Measurements from ENCODE around the gene TSEN54. TPM values are rescaled to one million over a fixed set of nuclear protein-coding genes. Genes with fewer than 3 reads are reported as not detected.

TSEN54 gene
- total RNA-seq, 1 donor from 2014 or later = 14.1 TPM

DNA sequence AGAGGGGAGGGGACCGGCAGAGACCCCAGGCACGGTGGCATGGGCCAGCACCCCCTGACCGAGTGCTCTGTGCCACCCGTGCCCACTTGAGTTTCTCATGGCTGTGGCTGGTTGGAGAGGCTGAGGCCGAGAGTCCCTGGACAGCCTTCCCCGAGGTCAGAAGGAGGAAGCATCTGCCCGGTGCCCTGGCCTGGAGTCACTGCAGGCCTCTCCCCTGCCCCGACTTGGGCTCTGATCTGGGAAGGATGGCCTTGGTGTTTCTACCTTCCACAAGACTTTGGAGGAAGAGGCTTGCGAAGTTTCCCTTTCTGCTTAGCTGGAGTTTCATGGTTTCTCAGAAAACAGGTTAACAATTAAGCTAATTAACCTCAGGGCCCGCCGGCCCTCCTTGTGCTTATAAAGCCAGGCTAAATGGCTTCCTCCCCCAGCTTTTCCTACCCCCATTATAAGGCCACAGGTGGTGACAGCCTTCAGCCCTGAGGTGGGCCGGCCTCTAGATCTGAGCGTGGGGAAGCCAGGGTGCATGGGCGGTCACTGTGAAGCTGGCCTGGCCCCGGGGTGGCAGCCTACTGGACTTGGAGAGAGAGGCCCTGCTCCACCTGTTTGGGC lies 26.5 kb downstream of the TSEN54 start:
- no peak for DNase-seq (ENCODE audit: low read depth, low spot score)

GRCh38 chr17:75544250-75544649 lies 27.9 kb downstream of the TSEN54 start:
- no peak for DNase-seq (ENCODE audit: low read depth, low spot score)

GRCh38 chr17:75546181-75546580 lies 29.9 kb downstream of the TSEN54 start:
- DNase-seq (ENCODE audit: low read depth, low spot score) = no peak

DNA sequence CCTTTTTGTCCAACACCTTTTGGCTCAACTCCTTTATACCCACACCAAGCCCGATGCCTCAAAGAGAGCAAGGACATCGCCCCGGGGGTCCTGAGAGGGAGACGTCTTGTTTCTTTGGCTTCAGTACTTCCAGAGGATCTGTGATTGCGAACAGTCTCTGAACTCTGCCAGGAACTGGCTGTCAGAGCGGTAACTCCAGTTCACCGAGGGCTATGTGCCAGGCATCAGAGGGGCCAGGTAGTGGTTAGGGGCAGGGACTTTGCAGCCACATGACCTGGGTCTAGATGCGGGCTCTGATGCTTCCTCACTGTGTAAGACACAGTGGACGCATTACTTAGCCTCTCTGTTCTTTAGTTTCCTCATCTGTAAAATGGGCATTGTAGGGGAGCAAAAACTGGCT lies 30.8 kb downstream of the TSEN54 start:
- no peak for DNase-seq (ENCODE audit: low read depth, low spot score)

DNA sequence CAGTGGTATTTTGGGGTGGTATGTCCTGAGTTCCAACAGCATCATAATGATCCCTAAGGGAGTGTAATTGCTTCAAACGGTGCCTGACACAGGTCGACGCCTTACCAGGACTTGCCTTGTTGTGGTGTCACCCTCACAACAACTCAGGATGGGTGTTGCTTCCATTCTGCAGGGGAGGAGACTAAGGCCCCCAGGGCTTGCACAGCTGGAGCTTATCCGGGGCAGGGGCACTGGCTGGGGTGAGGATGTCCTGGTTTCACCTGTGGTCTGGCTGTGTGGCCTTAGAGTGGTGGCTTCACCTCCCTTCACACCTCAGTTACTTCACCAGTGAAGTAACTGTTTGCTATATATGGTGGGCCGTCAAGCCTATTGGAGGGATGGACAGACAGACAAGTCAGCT lies 32.5 kb downstream of the TSEN54 start:
- DNase-seq (ENCODE audit: low read depth, low spot score) = no peak

- DNase-seq (ENCODE audit: low read depth, low spot score) = no peak
These were observed 33.2 kb downstream of the TSEN54 start for GRCh38 chr17:75549246-75550138.

GRCh38 chr17:75550139-75550465 lies 33.8 kb downstream of the TSEN54 start:
- no peak for DNase-seq (ENCODE audit: low read depth, low spot score)

- no peak for DNase-seq (ENCODE audit: low read depth, low spot score)
These were observed 34.9 kb downstream of the TSEN54 start for GRCh38 chr17:75551266-75551665.

DNA sequence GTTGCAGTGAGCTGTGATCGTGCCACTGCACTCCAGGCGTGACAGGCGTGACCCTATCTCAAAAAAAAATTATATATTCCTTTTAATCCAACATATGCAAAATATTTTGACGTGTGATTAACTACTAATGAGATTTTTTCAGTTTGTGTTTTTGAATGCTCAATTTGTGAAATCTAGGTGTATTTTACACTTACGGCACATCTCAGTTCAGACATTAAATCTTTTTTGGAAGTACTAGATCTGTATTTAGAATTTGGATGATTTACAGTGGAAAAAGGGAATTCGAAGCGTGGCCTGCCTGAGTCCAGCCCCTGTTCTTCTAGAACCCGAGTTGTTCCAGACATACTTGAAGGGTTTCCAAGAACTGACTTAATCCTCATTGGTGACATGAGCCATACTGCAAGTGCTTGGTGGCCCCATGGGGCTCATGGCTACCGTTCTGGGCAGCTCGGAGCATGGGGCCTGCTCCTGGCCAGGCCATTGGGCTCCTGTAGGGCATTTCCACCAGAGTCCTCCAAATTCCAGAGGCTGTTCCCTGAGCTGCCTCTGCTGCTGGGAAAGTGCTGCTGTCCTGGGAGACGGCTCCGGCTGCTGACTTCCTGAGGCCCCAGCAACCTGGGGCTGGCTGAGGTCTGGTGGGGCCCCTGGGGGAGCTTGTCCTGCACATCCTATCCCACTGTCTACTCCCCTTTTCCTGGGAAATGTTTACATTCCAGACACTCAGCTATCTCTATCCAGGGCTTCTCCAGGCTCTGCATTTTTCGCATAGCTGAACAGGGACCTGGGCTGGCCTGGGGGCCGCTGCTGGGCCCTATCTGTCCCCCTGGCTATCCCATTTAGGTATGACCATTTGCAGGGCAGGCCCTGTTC lies 36.3 kb downstream of the TSEN54 start:
- no peak for DNase-seq (ENCODE audit: low read depth, low spot score)

DNA sequence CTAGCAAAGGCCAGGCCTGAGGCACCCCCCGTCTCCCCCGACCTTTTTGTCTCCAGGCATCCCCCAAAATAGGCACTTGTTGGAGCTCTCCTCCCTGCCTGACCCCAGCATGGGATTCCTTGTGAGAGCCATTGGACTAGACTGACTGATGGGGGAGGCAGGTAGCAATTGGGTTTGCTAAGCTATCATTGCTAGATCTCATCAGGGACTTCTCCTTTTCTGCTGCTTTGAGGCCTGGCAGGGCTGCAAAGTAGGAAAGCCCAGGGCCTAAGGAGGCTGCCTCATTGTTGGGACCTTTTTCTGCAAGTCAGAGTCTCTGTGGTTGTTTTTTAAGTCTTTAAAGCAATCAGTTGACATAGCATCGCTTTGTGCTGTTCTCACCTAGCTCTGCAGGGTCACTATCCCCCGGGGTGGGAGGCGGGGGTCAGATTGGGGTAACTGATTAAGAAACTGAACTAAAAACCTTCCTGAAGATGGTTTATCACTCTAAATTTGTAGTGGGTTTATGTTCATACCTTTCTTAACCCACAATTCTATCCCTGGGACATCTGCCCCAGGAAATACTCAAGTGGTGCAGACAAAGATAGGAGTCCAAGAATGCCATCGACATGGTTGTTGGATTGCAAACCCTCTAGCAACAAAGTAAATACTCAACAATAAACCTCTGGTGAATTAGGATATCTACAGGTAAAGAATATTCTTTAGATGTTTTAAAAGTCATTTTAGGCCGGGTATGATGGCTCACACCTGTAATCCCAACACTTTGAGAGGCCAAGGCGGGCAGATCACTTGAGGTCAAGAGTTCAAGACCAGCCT lies 37.2 kb downstream of the TSEN54 start:
- DNase-seq (ENCODE audit: low read depth, low spot score) = no peak

DNA sequence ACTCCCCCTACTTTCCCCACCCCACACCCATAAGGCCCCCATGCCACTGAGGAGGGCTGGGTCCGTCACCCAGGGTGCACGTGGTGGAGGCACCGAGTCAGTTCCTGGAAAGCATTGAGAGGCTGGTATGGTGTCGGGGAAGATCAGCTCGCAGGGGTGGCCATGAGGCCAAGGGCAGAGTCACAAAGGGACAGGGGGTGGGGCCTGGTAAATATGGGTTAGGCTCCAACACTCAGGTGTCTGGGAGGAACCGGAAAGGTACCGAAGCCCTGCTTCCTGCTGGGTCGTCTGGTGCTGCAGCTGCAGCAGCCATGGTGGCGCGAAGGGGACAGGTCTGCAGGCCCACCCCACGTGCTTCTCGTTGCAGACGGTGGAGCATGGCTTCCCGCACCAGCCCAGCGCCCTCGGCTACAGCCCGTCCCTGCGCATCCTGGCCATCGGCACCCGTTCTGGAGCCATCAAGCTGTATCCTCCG lies 39.4 kb downstream of the TSEN54 start:
- no peak for DNase-seq (ENCODE audit: low read depth, low spot score)

DNA sequence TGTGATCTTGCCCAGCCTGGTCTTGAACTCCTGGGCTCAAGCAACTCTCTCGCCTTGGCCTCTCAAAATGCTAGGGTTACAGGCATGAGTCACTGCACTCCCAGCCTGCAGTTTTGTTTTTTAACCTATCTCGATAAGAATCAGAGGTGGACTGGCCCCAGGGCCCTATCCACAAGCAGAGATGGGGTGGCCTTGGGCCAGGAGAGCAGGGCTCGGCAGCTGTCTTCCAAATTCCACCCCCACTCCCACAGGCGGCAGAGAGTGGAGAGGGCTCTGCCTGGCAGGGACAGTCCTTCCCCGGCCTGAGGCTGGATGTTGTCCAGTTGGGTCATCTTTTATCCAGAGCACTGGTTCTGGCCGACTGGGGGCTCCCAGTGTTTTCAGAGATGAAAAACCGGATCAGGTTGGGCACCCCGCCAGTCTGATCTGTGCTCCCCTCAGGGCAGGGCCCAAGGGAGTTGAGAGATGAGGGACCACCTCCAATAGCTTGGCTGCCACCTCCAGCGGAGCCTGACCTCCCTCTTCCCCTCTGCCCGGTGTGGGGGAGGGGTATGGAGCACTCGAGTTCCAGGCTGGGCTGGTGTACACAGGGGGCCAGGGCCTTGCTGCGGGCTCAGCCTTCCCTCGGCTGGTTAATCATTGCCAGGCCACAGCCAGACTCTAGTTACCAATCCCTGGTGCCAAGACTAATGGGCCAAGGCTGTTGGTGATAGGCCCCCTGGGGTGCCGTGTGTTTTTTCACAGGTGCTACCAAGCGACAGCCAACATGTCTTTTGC lies 40.9 kb downstream of the TSEN54 start:
- no peak for DNase-seq (ENCODE audit: low read depth, low spot score)

- DNase-seq (ENCODE audit: low read depth, low spot score) = no peak
These were observed 41.7 kb downstream of the TSEN54 start for GRCh38 chr17:75557852-75558665.

GRCh38 chr17:75558666-75559530 lies 42.6 kb downstream of the TSEN54 start:
- no peak for DNase-seq (ENCODE audit: low read depth, low spot score)

GRCh38 chr17:75559958-75560533 lies 43.7 kb downstream of the TSEN54 start:
- DNase-seq (ENCODE audit: low read depth, low spot score) = no peak

- DNase-seq (ENCODE audit: low read depth, low spot score) = no peak
These were observed 45.7 kb downstream of the TSEN54 start for GRCh38 chr17:75561927-75562603.

DNA sequence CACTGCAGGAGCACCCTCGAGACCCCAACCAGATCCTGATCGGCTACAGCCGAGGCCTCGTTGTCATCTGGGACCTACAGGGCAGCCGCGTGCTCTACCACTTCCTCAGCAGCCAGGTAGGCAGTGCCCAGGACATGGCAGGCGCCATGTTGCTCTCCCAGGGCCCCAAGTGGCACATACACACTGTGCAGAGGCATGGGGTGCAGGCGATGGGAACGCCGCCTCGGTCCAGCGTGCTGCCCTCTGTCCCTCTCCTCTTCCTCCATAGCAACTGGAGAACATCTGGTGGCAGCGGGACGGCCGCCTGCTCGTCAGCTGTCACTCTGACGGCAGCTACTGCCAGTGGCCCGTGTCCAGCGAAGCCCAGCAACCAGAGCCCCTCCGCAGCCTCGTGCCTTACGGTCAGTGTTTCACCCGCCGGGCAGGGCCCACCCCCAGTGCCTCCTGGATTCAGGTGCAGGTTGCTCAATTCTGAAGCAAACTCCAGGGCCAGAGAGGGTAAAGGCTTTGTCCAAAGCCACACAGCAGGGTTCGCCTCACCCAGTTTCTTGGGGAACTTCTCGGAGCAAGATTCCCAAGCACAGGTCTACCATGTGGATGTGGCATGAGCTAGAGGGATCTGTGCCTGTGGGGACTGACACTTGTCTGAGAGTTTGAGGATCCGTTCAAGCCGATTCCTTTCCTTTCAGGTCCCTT lies 46.9 kb downstream of the TSEN54 start:
- DNase-seq (ENCODE audit: low read depth, low spot score) = no peak
